AG09319 (cell line): Measurements from ENCODE around the gene AQP2.

Experiments used
- DNase-seq: peaks from one replicate; pipeline ENCODE4 v3.0.0-alpha.2; 2010; ENCODE audit warnings: low read depth; ENCODE audit errors: extremely low read depth
- CTCF ChIP-seq: IDR thresholded peaks from 2 replicates; pipeline ENCODE4 v1.5.1; 2011; ENCODE audit warnings: low read depth, mild to moderate bottlenecking, inconsistent platforms, low read length, moderate library complexity

Gene AQP2

GRCh38 chr12:49942921-49943624 is 7.5 kb upstream of the AQP2 start:
- no peak for DNase-seq
- TF ChIP-seq CTCF: no peak

- no peak for TF ChIP-seq CTCF
- no peak for DNase-seq
Measured at GRCh38 chr12:49943625-49943960, 6.9 kb upstream of the AQP2 start.

DNA sequence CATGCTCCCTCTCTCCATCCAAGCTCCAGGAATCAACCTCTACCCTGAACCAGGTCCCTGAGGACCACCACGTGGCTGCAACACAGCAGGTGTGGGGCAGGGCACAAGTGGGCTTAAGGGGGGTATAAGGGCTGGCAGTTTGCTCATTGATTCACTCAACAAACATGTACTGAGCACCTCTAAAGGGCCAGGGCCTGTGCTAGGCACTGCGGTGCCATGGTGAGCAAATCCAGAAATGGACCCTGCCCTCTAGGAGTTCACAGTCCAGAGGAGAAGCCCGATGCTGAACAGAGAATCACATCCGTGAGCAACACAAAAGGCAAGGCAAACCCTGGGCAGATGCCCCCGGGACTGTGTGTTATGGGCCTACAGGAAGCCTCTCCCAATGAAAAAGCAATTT is 6.5 kb upstream of the AQP2 start:
- TF ChIP-seq CTCF: no peak
- DNase-seq: no peak

DNA sequence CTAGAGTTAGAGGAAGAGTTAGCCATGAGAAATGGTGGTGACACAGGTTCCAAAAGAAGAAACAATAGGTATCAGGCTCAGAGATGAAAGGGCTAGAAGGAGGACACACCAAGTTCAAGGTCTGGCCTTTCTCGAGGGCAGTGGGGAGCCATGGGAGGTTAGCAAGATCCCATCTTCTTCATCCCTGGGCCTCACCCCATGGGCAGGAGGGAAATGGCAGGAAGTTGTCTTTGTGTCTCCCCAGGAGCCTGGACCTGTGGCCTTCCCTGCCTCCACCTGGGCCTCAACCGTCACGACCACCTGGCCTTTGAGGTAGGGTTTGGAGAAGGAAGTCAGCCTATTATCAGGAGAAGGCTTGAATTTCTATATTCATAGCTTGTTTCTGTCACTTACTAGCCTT is 5.8 kb upstream of the AQP2 start:
- TF ChIP-seq CTCF: no peak
- DNase-seq: no peak

GRCh38 chr12:49945394-49946080 is 5.0 kb upstream of the AQP2 start:
- DNase-seq: peak; percentile 22
- peak; percentile 97 for TF ChIP-seq CTCF

GRCh38 chr12:49946086-49946485 is 4.5 kb upstream of the AQP2 start:
- DNase-seq: no peak
- TF ChIP-seq CTCF: no peak

DNA sequence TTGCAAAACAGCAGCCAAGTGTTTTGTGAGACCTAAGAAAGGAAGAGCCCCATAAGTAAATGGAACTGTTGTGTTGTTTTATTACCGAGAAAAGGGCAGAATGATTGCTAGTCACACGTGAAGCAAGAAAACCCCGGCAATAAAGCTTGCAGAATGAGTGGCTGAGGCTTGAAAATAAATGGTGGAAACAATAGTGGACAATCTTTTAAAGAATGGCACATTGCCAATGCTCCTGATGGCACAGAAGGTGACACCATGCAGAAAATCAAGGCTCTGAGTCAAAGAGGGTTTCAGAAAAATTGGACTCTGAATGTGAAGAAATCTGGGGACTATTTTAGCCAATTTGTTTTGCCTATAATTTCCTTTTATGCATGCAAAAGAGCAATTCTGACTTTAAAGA is 4.0 kb upstream of the AQP2 start:
- no peak for DNase-seq
- no peak for TF ChIP-seq CTCF
